ENCODE measurements around the gene COX17. TPM values are rescaled to one million over a fixed set of nuclear protein-coding genes. Genes with fewer than 3 reads are reported as not detected.

Gene COX17
- total and polyA plus RNA-seq, 2 of the 13 experiments (the other 11 are each of a cell fraction or from before 2014, with no cell fraction given), result 41.4 to 51.0 TPM

DNA sequence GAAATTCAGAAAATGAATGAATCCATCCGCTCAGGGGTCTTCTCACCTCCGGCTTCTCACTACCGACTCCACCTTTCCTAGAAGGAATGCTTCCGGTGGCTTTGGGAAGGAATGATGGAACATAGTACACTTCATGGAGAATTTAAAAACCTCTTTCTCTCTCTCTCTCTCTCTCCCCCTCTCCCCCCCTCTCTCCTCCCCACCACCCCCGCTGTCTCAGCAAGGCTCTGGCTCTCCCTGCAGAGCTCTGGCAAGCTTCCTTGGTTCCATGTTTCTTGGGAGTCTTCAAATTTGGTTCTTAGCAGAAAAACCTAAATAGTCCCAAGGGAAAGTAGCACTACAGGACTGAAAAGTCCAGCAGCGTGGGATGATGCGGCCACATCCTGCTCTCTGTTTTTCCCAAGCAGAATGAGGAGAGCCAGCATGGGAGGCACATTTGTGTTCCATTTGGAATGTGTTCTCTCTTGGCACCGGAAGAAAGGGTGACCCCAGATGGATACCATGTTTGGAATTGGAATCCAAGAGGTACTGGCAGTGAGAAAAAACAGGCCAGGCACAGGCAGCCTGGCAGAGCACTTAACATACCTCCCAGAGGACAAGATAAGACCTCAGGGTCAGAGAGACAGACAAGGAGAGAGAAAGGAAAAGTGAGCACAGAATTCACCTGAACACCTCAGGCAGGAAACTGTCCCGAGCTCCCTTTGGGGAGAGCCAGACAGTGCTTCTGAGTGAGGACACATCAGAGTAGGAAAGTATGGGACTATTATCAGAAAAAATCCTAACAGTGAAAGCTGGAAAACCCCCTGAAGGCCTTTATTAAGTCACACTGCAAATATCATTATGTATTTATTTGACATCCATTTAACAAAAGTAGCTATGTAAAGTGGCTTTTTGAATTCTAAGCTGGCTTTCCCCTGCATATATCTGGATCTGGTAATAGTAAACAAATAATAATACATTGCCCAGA is 16.4 kb downstream of the COX17 start, which contains the start of gene POPDC2:
Gene POPDC2, minus strand, starts transcription at position 116 of the 967 bp plus-strand sequence. CDS start 166 bp downstream, outside the sequence.
- no peak for ATAC-seq
- H3K27ac ChIP-seq (ENCODE audit: extremely low read length, insufficient read depth, low read length), result no peak within 1 kb of the TSS
- H3K4me3 ChIP-seq (replicated peaks in 1 of 3; ENCODE audit: insufficient read depth in 1 of 3, low read depth in 2 of 3, low read length in 3 of 3), result no peak within 1 kb of the TSS
- no peak within 1 kb of the TSS for H3K4me2 ChIP-seq (ENCODE audit: low read depth, low read length)
- H3K9ac ChIP-seq (ENCODE audit: insufficient read depth, low read depth, low read length), result no peak within 1 kb of the TSS
- FAIRE-seq, result no peak
- DNase-seq (ENCODE audit: low spot score), result no peak
- ChIA-PET POLR2A (no interaction called here), CTCF (ENCODE audit: low intra/inter-chr PET ratio, low total read pairs) (no interaction called here)
- H4K20me1 ChIP-seq (ENCODE audit: insufficient read depth, low read length), result no peaks in the 10 kb centered on the region
- in situ Hi-C loops (cut with HindIII; ENCODE audit: extremely low pct_ligation_motif_present, low pct_unique_long_range_greater_than_20kb), result no loop called here
- H3K36me3 ChIP-seq (replicated peaks in 1 of 2; ENCODE audit: control insufficient read depth in 1 of 2, insufficient read depth in 2 of 2, low read length in 2 of 2), result no peaks in the 10 kb centered on the region
- no peaks in the 10 kb centered on the region for H3K4me1 ChIP-seq (ENCODE audit: insufficient read depth, low read length)
- no peak within 1 kb of the TSS for H2AFZ ChIP-seq (ENCODE audit: low read length)
- no peaks in the 10 kb centered on the region for H3K79me2 ChIP-seq (ENCODE audit: insufficient read depth, low read length)
- no peaks in the 10 kb centered on the region for H3K9me3 ChIP-seq (ENCODE audit: low read length)
- no peaks in the 10 kb centered on the region for H3K27me3 ChIP-seq (ENCODE audit: control insufficient read depth in 1 of 2, insufficient read depth in 2 of 2, low read length in 2 of 2)
- intact Hi-C loops (cut with micrococcal nuclease; ENCODE audit: unreplicated experiment), result no loop called here
- no TSS peak for BruUV-seq (replicated peaks)
- WGBS (ENCODE audit: low lambda C conversion rate), result 86% methylated on average over 9 of the region's 9 CpGs
- TF ChIP-seq NCOA2 (CRISPR knock-in tag; IDR thresholded peaks at IDR 0.05) (no peak), NR2F2 (IDR thresholded peaks at IDR 0.05; ENCODE audit: borderline replicate concordance, low read depth) (no peak), AHR (CRISPR knock-in tag; IDR thresholded peaks at IDR 0.05) (no peak), HNRNPK (IDR thresholded peaks at IDR 0.05; ENCODE audit: low read depth, low read length, poor library complexity, severe bottlenecking) (no peak), RFX1 (IDR thresholded peaks at IDR 0.05) (no peak), ZNF143 (CRISPR knock-in tag; IDR thresholded peaks at IDR 0.05) (no peak), ARID2 (CRISPR knock-in tag; IDR thresholded peaks at IDR 0.05; ENCODE audit: borderline replicate concordance) (no peak), POLR2A (IDR thresholded peaks at IDR 0.05; ENCODE audit: insufficient read depth in 1 of 2, low read depth in 2 of 2, low read length in 2 of 2) (no peak)
- TF ChIP-seq, protein P1, sequence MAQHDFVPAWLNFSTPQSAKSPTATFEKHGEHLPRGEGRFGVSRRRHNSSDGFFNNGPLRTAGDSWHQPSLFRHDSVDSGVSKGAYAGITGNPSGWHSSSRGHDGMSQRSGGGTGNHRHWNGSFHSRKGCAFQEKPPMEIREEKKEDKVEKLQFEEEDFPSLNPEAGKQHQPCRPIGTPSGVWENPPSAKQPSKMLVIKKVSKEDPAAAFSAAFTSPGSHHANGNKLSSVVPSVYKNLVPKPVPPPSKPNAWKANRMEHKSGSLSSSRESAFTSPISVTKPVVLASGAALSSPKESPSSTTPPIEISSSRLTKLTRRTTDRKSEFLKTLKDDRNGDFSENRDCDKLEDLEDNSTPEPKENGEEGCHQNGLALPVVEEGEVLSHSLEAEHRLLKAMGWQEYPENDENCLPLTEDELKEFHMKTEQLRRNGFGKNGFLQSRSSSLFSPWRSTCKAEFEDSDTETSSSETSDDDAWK (CRISPR knock-in tag; IDR thresholded peaks at IDR 0.05), result no peak
- TF ChIP-seq, protein P2, sequence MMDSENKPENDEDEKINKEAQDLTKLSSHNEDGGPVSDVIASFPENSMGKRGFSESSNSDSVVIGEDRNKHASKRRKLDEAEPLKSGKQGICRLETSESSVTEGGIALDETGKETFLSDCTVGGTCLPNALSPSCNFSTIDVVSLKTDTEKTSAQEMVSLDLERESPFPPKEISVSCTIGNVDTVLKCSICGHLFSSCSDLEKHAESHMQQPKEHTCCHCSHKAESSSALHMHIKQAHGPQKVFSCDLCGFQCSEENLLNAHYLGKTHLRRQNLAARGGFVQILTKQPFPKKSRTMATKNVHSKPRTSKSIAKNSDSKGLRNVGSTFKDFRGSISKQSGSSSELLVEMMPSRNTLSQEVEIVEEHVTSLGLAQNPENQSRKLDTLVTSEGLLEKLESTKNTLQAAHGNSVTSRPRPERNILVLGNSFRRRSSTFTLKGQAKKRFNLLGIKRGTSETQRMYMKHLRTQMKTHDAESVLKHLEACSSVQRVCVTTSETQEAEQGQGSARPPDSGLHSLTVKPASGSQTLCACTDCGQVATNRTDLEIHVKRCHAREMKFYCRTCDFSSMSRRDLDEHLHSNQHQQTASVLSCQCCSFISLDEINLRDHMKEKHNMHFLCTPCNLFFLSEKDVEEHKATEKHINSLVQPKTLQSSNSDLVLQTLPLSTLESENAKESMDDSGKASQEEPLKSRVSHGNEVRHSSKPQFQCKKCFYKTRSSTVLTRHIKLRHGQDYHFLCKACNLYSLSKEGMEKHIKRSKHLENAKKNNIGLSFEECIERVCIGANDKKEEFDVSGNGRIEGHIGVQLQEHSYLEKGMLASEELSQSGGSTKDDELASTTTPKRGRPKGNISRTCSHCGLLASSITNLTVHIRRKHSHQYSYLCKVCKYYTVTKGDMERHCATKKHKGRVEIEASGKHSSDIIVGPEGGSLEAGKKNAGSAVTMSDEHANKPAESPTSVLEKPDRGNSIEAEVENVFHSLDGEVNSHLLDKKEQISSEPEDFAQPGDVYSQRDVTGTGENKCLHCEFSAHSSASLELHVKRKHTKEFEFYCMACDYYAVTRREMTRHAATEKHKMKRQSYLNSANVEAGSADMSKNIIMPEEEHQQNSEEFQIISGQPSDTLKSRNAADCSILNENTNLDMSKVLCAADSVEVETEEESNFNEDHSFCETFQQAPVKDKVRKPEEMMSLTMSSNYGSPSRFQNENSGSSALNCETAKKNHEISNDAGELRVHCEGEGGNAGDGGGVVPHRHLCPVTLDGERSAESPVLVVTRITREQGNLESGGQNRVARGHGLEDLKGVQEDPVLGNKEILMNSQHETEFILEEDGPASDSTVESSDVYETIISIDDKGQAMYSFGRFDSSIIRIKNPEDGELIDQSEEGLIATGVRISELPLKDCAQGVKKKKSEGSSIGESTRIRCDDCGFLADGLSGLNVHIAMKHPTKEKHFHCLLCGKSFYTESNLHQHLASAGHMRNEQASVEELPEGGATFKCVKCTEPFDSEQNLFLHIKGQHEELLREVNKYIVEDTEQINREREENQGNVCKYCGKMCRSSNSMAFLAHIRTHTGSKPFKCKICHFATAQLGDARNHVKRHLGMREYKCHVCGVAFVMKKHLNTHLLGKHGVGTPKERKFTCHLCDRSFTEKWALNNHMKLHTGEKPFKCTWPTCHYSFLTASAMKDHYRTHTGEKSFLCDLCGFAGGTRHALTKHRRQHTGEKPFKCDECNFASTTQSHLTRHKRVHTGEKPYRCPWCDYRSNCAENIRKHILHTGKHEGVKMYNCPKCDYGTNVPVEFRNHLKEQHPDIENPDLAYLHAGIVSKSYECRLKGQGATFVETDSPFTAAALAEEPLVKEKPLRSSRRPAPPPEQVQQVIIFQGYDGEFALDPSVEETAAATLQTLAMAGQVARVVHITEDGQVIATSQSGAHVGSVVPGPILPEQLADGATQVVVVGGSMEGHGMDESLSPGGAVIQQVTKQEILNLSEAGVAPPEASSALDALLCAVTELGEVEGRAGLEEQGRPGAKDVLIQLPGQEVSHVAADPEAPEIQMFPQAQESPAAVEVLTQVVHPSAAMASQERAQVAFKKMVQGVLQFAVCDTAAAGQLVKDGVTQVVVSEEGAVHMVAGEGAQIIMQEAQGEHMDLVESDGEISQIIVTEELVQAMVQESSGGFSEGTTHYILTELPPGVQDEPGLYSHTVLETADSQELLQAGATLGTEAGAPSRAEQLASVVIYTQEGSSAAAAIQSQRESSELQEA (CRISPR knock-in tag; IDR thresholded peaks at IDR 0.05; ENCODE audit: not compliant biosample characterization), result no peak
- TF ChIP-seq, protein P3, sequence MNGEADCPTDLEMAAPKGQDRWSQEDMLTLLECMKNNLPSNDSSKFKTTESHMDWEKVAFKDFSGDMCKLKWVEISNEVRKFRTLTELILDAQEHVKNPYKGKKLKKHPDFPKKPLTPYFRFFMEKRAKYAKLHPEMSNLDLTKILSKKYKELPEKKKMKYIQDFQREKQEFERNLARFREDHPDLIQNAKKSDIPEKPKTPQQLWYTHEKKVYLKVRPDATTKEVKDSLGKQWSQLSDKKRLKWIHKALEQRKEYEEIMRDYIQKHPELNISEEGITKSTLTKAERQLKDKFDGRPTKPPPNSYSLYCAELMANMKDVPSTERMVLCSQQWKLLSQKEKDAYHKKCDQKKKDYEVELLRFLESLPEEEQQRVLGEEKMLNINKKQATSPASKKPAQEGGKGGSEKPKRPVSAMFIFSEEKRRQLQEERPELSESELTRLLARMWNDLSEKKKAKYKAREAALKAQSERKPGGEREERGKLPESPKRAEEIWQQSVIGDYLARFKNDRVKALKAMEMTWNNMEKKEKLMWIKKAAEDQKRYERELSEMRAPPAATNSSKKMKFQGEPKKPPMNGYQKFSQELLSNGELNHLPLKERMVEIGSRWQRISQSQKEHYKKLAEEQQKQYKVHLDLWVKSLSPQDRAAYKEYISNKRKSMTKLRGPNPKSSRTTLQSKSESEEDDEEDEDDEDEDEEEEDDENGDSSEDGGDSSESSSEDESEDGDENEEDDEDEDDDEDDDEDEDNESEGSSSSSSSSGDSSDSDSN (CRISPR knock-in tag; IDR thresholded peaks at IDR 0.05), result no peak
- TF ChIP-seq, protein P4, sequence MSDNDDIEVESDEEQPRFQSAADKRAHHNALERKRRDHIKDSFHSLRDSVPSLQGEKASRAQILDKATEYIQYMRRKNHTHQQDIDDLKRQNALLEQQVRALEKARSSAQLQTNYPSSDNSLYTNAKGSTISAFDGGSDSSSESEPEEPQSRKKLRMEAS (IDR thresholded peaks at IDR 0.05), result no peak
